Gastroesophageal sphincter (tissue), 2 donors: ENCODE measurements around the gene TCF4.

Experiments
- POLR2A ChIP-seq, 2 donors: fragments of 450-650 bp; IDR thresholded peaks; one replicate each; pipeline ENCODE4 v1.6.1; 2017; ENCODE audit warnings: antibody characterized with exemption in 2 of 2, mild to moderate bottlenecking in 2 of 2, moderate library complexity in 1 of 2
- POLR2AphosphoS5 ChIP-seq: sonication (generic); formaldehyde crosslinking; IDR thresholded peaks from one replicate; pipeline ENCODE4 v1.6.1; 2017; ENCODE audit warnings: antibody characterized with exemption

GRCh38 chr18:55470826-55471225 lies 117.2 kb downstream of the TCF4 start:
- TF ChIP-seq POLR2A (IDR thresholded peaks at IDR 0.05) (no peak), POLR2AphosphoS5 (no peak)
